GM12864 (cell line): ENCODE data around the gene ADAMTS10.
A peak's percentile ranks its signal among the peaks of the same experiment; 100 is the strongest.

Experiments
- DNase-seq: peaks from one replicate; pipeline ENCODE4 v3.0.0-alpha.2; 2011; ENCODE audit warnings: low read depth
- H3K4me3 ChIP-seq: 2 replicates; pipeline ENCODE4 v1.5.1; 2011; ENCODE audit warnings: mild to moderate bottlenecking, low read depth, low read length, control low read depth
- CTCF ChIP-seq: IDR thresholded peaks from 2 replicates; pipeline ENCODE4 v1.5.1; 2011; ENCODE audit warnings: low read depth, mild to moderate bottlenecking, moderate library complexity, low read length, control low read depth, inconsistent platforms; ENCODE audit errors: missing control alignments

Gene ADAMTS10

GRCh38 chr19:8595651-8596050 lies 14.9 kb downstream of the ADAMTS10 start:
- TF ChIP-seq CTCF: no peak
- no peak for DNase-seq
- no peak overlapping the region for H3K4me3 ChIP-seq

- TF ChIP-seq CTCF: peak; percentile 4
- H3K4me3 ChIP-seq: no peak overlapping the region
- DNase-seq: no peak
Observed at GRCh38 chr19:8593931-8594330, 16.6 kb downstream of the ADAMTS10 start.

GRCh38 chr19:8592231-8593009 lies 18.1 kb downstream of the ADAMTS10 start:
- H3K4me3 ChIP-seq: no peak overlapping the region
- no peak for TF ChIP-seq CTCF
- DNase-seq: no peak

- DNase-seq: no peak
- no peak for TF ChIP-seq CTCF
- no peak overlapping the region for H3K4me3 ChIP-seq
Observed at GRCh38 chr19:8589177-8589714, 21.3 kb downstream of the ADAMTS10 start.

- TF ChIP-seq CTCF: peak; percentile 72
- H3K4me3 ChIP-seq: no peak overlapping the region
- DNase-seq: no peak
Observed at GRCh38 chr19:8585894-8586750, 24.4 kb downstream of the ADAMTS10 start.

- H3K4me3 ChIP-seq: no peak overlapping the region
- no peak for TF ChIP-seq CTCF
- DNase-seq: no peak
Observed at GRCh38 chr19:8584965-8585893, 25.3 kb downstream of the ADAMTS10 start.
